A673 (cell line): Measurements from ENCODE around the gene GRID1.

Experiments
- CTCF ChIP-seq: fragments of 300-800, 200-600 bp; sonication (generic); conservative IDR thresholded peaks from 2 replicates; pipeline ENCODE4 v1.5.1; 2017; ENCODE audit warnings: low read depth, mild to moderate bottlenecking, antibody characterized with exemption, low read length, moderate library complexity, mixed read lengths
- EZH2 ChIP-seq: fragments of 200-600 bp; sonication (generic); IDR thresholded peaks from 2 replicates; pipeline ENCODE4 v1.6.1; 2017; ENCODE audit warnings: borderline replicate concordance, low read depth, mild to moderate bottlenecking, mixed read lengths, antibody characterized with exemption, low read length; ENCODE audit not compliant: poor library complexity, severe bottlenecking

GRCh38 chr10:86376852-86377796 lies 10.5 kb upstream of the GRID1 start:
- peak; percentile 80 for TF ChIP-seq CTCF
- no peak for TF ChIP-seq EZH2
